IPS-20b (cell line): ENCODE measurements around the gene LCP1.

Source experiments
- H3K27ac ChIP-seq: one replicate; pipeline ENCODE4 v1.5.1; 2013; ENCODE audit warnings: low read length
- H3K27me3 ChIP-seq: 2 replicates; pipeline ENCODE4 v1.6.1; 2013; ENCODE audit warnings: mild to moderate bottlenecking, low read length, inconsistent platforms; ENCODE audit not compliant: insufficient read depth
- H3K36me3 ChIP-seq: 2 replicates; pipeline ENCODE4 v1.6.1; 2013; ENCODE audit warnings: low read depth, mild to moderate bottlenecking, inconsistent platforms, low read length, moderate library complexity; ENCODE audit not compliant: insufficient read depth
- H3K4me1 ChIP-seq: 2 replicates; pipeline ENCODE4 v1.6.1; 2013; ENCODE audit warnings: mild to moderate bottlenecking, control low read depth, inconsistent platforms, low read length, moderate library complexity; ENCODE audit not compliant: insufficient read depth
- H3K4me3 ChIP-seq: 2 replicates; pipeline ENCODE4 v1.5.1; 2013; ENCODE audit warnings: mild to moderate bottlenecking, low read length, inconsistent platforms
- H3K9ac ChIP-seq: 2 replicates; pipeline ENCODE4 v1.6.1; 2013; ENCODE audit warnings: low read depth, mild to moderate bottlenecking, inconsistent platforms, low read length, moderate library complexity
- H3K9me3 ChIP-seq: 2 replicates; pipeline ENCODE4 v1.6.1; 2013; ENCODE audit warnings: mild to moderate bottlenecking, low read depth, low read length, inconsistent platforms; ENCODE audit not compliant: insufficient read depth

LCP1 gene

DNA sequence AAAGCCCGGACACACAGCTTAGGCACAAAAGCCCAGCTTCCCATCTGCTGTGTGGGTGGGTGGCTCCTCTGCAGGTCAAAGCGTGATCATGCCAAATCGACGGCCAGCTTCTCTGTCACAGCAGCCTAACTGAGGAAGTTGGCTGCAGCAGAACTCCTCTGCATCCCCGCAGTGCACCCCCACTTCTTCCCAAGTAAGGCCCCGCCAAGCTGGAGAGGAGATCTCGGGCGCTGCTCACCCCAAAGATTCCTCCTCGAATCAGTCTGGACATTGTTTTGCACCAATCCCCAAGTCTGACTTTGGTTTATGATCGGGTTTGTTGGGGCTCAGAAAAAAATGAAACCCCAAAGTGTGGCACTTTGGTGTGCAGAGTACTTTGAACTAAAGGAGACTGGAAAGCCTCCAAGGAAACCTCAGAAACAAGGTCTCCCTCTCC is 57.4 kb downstream of the LCP1 start:
- no peaks in the 10 kb centered on the region for H3K9me3 ChIP-seq
- H3K9ac ChIP-seq: no peak overlapping the region
- no peaks in the 10 kb centered on the region for H3K36me3 ChIP-seq
- H3K4me3 ChIP-seq: no peak overlapping the region
- H3K27ac ChIP-seq: no peak overlapping the region
- H3K27me3 ChIP-seq: no peaks in the 10 kb centered on the region
- peaks cover 6% of the 10 kb centered on the region; the same call in 1 of the 2 replicates for H3K4me1 ChIP-seq

DNA sequence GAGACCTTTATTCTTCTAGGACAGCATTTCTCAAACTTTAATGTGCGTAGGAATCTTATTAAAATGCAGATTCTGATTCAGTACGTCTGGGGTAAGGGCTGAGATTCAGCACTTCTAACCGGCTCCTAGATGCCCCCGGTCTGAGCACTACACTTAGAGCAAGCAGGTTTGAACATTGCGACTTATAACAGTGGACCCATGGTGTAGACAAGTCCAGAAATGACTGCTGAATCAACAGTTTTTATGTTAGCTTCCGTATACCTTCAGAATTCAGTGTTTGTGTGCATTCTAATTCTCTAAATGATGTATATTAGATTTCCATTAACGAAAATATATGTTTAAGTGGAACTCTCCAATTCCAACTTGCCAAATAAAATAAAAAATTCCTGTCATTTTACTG is 59.7 kb downstream of the LCP1 start:
- Histone ChIP-seq H3K9ac (no peak overlapping the region), H3K27ac (no peak overlapping the region), H3K4me1 (peaks cover 6% of the 10 kb centered on the region; the same call in 1 of the 2 replicates), H3K4me3 (no peak overlapping the region), H3K27me3 (no peaks in the 10 kb centered on the region), H3K36me3 (no peaks in the 10 kb centered on the region), H3K9me3 (no peaks in the 10 kb centered on the region)

- no peak overlapping the region for H3K27ac ChIP-seq
- H3K4me3 ChIP-seq: no peak overlapping the region
- H3K9me3 ChIP-seq: no peaks in the 10 kb centered on the region
- no peak overlapping the region for H3K9ac ChIP-seq
- peaks cover 6% of the 10 kb centered on the region; the same call in 1 of the 2 replicates for H3K4me1 ChIP-seq
- H3K27me3 ChIP-seq: no peaks in the 10 kb centered on the region
- H3K36me3 ChIP-seq: no peaks in the 10 kb centered on the region
Observed at GRCh38 chr13:46121597-46122163, 60.3 kb downstream of the LCP1 start.

GRCh38 chr13:46121033-46121432 is 60.9 kb downstream of the LCP1 start:
- Histone ChIP-seq H3K9me3 (no peaks in the 10 kb centered on the region), H3K27ac (no peak overlapping the region), H3K9ac (no peak overlapping the region)

GRCh38 chr13:46119883-46120614 is 61.9 kb downstream of the LCP1 start:
- H3K4me1 ChIP-seq: peaks cover 6% of the 10 kb centered on the region; the same call in 1 of the 2 replicates
- H3K9ac ChIP-seq: no peak overlapping the region
- no peaks in the 10 kb centered on the region for H3K36me3 ChIP-seq
- no peaks in the 10 kb centered on the region for H3K9me3 ChIP-seq
- no peak overlapping the region for H3K27ac ChIP-seq
- no peaks in the 10 kb centered on the region for H3K27me3 ChIP-seq
- no peak overlapping the region for H3K4me3 ChIP-seq

More at GRCh38 chr13:46121033-46121432, 60.9 kb downstream of the LCP1 start:
- Histone ChIP-seq H3K36me3 (no peaks in the 10 kb centered on the region), H3K27me3 (no peaks in the 10 kb centered on the region), H3K4me3 (no peak overlapping the region), H3K4me1 (peaks cover 6% of the 10 kb centered on the region; the same call in 1 of the 2 replicates)

DNA sequence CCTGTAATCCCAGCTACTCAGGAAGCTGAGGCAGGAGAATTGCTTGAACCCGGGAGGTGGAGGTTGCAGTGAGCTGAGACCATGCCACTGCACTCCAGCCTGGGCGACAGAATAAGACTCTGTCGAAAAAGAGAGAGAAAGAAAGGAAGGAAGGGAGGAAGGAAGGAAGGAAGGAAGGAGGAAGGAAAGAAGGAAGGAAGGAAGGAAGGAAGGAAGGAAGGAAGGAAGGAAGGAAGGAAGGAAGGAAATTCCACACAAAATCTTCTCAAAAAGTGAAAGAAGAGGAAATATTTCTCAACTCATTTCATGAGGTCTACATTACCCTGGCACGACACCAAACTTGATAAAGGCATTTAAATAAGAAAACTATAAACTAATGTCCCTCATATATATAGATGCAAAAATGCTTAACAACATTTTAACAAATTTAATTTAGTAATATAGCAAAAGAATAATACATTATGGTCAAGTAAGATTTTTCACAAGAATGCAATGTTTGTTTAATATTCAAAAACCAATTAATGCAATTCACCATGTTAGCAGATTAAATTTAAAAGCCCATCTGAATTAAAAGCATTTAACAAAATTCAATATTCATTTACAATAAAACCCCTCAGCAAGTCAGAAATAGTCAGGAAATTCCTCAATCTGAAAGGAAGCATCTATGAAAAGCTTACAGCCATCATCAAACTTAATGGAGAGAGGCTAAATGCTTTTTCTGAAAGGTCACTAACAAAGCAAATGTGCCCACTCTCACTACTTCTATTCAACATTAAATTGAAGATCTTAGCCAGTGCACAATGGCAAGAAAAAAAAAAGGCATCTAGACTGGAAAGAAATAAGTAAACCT is 65.1 kb downstream of the LCP1 start:
- no peaks in the 10 kb centered on the region for H3K9me3 ChIP-seq
- no peaks in the 10 kb centered on the region for H3K36me3 ChIP-seq
- H3K27ac ChIP-seq: no peak overlapping the region
- no peaks in the 10 kb centered on the region for H3K27me3 ChIP-seq
- no peak overlapping the region for H3K4me3 ChIP-seq
- H3K4me1 ChIP-seq: peaks cover 6% of the 10 kb centered on the region; the same call in 1 of the 2 replicates
- no peak overlapping the region for H3K9ac ChIP-seq

- Histone ChIP-seq H3K27me3 (no peaks in the 10 kb centered on the region), H3K9ac (no peak overlapping the region), H3K4me1 (peaks cover under 1% of the 10 kb centered on the region; the same call in 1 of the 2 replicates), H3K36me3 (no peaks in the 10 kb centered on the region), H3K9me3 (no peaks in the 10 kb centered on the region), H3K27ac (no peak overlapping the region), H3K4me3 (no peak overlapping the region)
Observed at GRCh38 chr13:46114613-46115012, 67.4 kb downstream of the LCP1 start.

- Histone ChIP-seq H3K4me3 (no peak overlapping the region), H3K9me3 (no peaks in the 10 kb centered on the region), H3K36me3 (no peaks in the 10 kb centered on the region), H3K9ac (no peak overlapping the region), H3K27ac (no peak overlapping the region), H3K27me3 (no peaks in the 10 kb centered on the region), H3K4me1 (no peaks in the 10 kb centered on the region)
Observed at GRCh38 chr13:46113596-46113995, 68.4 kb downstream of the LCP1 start.

GRCh38 chr13:46111151-46111550 is 70.8 kb downstream of the LCP1 start:
- H3K27ac ChIP-seq: no peak overlapping the region
- H3K27me3 ChIP-seq: no peaks in the 10 kb centered on the region
- H3K9me3 ChIP-seq: no peaks in the 10 kb centered on the region
- H3K36me3 ChIP-seq: no peaks in the 10 kb centered on the region
- no peak overlapping the region for H3K4me3 ChIP-seq
- H3K9ac ChIP-seq: no peak overlapping the region
- no peaks in the 10 kb centered on the region for H3K4me1 ChIP-seq

- Histone ChIP-seq H3K9me3 (no peaks in the 10 kb centered on the region), H3K9ac (no peak overlapping the region), H3K27me3 (no peaks in the 10 kb centered on the region), H3K4me3 (no peak overlapping the region), H3K36me3 (no peaks in the 10 kb centered on the region), H3K4me1 (no peaks in the 10 kb centered on the region), H3K27ac (no peak overlapping the region)
Observed at GRCh38 chr13:46109451-46109850, 72.5 kb downstream of the LCP1 start.

DNA sequence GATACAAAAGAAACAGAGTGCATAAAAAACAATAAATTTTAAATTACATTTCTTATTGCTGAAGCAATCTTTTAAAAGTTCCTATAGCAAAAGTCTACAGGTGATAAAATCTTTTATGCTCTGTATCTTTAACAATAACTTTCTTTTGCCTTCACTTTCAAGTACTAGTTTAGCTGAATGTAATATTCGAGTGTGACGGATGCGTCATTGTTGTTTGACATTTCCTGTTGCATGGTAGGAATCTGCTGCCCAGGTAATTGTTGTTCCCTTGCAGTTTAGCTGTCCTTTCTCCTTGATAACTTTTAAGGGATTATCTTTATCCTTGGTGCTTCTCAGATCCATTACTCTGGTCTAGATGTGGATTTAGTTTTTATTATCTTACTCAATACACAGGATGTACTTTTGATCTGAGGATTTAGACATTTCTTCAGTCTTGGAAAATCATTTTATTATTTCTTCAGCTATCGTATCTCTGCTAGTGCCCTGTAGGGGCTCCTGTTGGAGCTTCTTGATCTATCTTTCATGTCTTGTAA is 75.1 kb downstream of the LCP1 start:
- Histone ChIP-seq H3K27me3 (no peaks in the 10 kb centered on the region), H3K4me1 (no peaks in the 10 kb centered on the region), H3K36me3 (no peaks in the 10 kb centered on the region), H3K4me3 (no peak overlapping the region), H3K9ac (no peak overlapping the region), H3K9me3 (no peaks in the 10 kb centered on the region), H3K27ac (no peak overlapping the region)
